GM19455 (cell line): Measurements from ENCODE around the gene NHLRC1.

Source experiments
- ATAC-seq: cut with Tn5 transposase; IDR thresholded peaks from one replicate; pipeline ENCODE4 v1.9.1; 2021; ENCODE audit not compliant: unreplicated experiment

NHLRC1 gene

GRCh38 chr6:18139935-18140621 lies 17.6 kb upstream of the NHLRC1 start:
- ATAC-seq = no peak

GRCh38 chr6:18138906-18139305 lies 16.4 kb upstream of the NHLRC1 start:
- no peak for ATAC-seq

GRCh38 chr6:18136260-18136659 lies 13.8 kb upstream of the NHLRC1 start:
- ATAC-seq = no peak

- no peak for ATAC-seq
These were observed 12.7 kb upstream of the NHLRC1 start for GRCh38 chr6:18135171-18135570.

GRCh38 chr6:18132346-18132745 lies 9.9 kb upstream of the NHLRC1 start:
- no peak for ATAC-seq

- no peak for ATAC-seq
These were observed 3.6 kb upstream of the NHLRC1 start for GRCh38 chr6:18126121-18126520.

- no peak for ATAC-seq
These were observed 823 bp downstream of the NHLRC1 start for GRCh38 chr6:18121580-18122127.

GRCh38 chr6:18119236-18119635 lies 3.2 kb downstream of the NHLRC1 start:
- no peak for ATAC-seq

GRCh38 chr6:18118330-18118729 lies 4.1 kb downstream of the NHLRC1 start:
- no peak for ATAC-seq

GRCh38 chr6:18117136-18117535 lies 5.3 kb downstream of the NHLRC1 start:
- ATAC-seq = no peak

- ATAC-seq = no peak
These were observed 7.1 kb downstream of the NHLRC1 start for GRCh38 chr6:18115356-18115755.

- no peak for ATAC-seq
These were observed 12.3 kb downstream of the NHLRC1 start for GRCh38 chr6:18110162-18110561.

GRCh38 chr6:18107061-18107460 lies 15.4 kb downstream of the NHLRC1 start:
- ATAC-seq = no peak

GRCh38 chr6:18102783-18103509 lies 19.5 kb downstream of the NHLRC1 start:
- ATAC-seq = no peak

GRCh38 chr6:18101873-18102272 lies 20.6 kb downstream of the NHLRC1 start:
- no peak for ATAC-seq

GRCh38 chr6:18101271-18101670 lies 21.2 kb downstream of the NHLRC1 start:
- ATAC-seq = no peak

- no peak for ATAC-seq
These were observed 22.2 kb downstream of the NHLRC1 start for GRCh38 chr6:18100296-18100695.

- no peak for ATAC-seq
These were observed 23.0 kb downstream of the NHLRC1 start for GRCh38 chr6:18099511-18099910.

GRCh38 chr6:18096423-18096822 lies 26.1 kb downstream of the NHLRC1 start:
- ATAC-seq = no peak

- ATAC-seq = no peak
These were observed 31.1 kb downstream of the NHLRC1 start for GRCh38 chr6:18091382-18091781.

- ATAC-seq = no peak
These were observed 32.1 kb downstream of the NHLRC1 start for GRCh38 chr6:18090349-18090786.
